ENCODE measurements around the gene COL26A1. TPM values are rescaled to one million over a fixed set of nuclear protein-coding genes. Genes with fewer than 3 reads are reported as not detected.

COL26A1 gene
- total RNA-seq, 2 experiments from 2014 or later: not detected

- Mint-ChIP-seq H3K27ac (no peak overlapping the region), H3K36me3 (ENCODE audit: low read depth) (no peaks in the 10 kb centered on the region), H3K4me1 (ENCODE audit: low read depth) (no peaks in the 10 kb centered on the region), H3K4me3 (no peak overlapping the region), H3K27me3 (no peaks in the 10 kb centered on the region), H3K9me3 (no peaks in the 10 kb centered on the region)
- intact Hi-C loops (cut with DNase I, micrococcal nuclease): no loop called here
- H3K9me3 ChIP-seq (ENCODE audit: control insufficient read depth in 1 of 2, insufficient read depth in 1 of 2, low read length in 2 of 2): no peaks in the 10 kb centered on the region
- TF ChIP-seq CTCF (IDR thresholded peaks at IDR 0.05): no peak
- no peak overlapping the region for H3K27ac ChIP-seq (ENCODE audit: low read depth in 1 of 2, low read length in 2 of 2)
- no peak overlapping the region for H3K4me3 ChIP-seq (ENCODE audit: low read length)
- no peak for DNase-seq
- POLR2A ChIA-PET: no interaction called here
- ATAC-seq (ENCODE audit: poor library complexity): no peak
- no peaks in the 10 kb centered on the region for H3K27me3 ChIP-seq (ENCODE audit: control insufficient read depth in 1 of 2, insufficient read depth in 2 of 2, low read length in 2 of 2)
- H3K36me3 ChIP-seq (ENCODE audit: insufficient read depth, low read length): no peaks in the 10 kb centered on the region
- H3K4me1 ChIP-seq (ENCODE audit: insufficient read depth, low read length): no peaks in the 10 kb centered on the region
- CTCF ChIA-PET: no interaction called here
Measured at GRCh38 chr7:101589976-101590662, 227.4 kb downstream of the COL26A1 start.

- no peaks in the 10 kb centered on the region for H3K9me3 ChIP-seq (ENCODE audit: control insufficient read depth in 1 of 2, insufficient read depth in 1 of 2, low read length in 2 of 2)
- DNase-seq (no peak), ATAC-seq (ENCODE audit: poor library complexity) (no peak)
- ChIA-PET POLR2A (no interaction called here), CTCF (no interaction called here)
- H3K27ac ChIP-seq (ENCODE audit: low read depth in 1 of 2, low read length in 2 of 2): no peak overlapping the region
- Mint-ChIP-seq H3K4me1 (ENCODE audit: low read depth) (no peaks in the 10 kb centered on the region), H3K27me3 (no peaks in the 10 kb centered on the region), H3K27ac (no peak overlapping the region), H3K36me3 (ENCODE audit: low read depth) (no peaks in the 10 kb centered on the region), H3K4me3 (no peak overlapping the region), H3K9me3 (no peaks in the 10 kb centered on the region)
- H3K27me3 ChIP-seq (ENCODE audit: control insufficient read depth in 1 of 2, insufficient read depth in 2 of 2, low read length in 2 of 2): no peaks in the 10 kb centered on the region
- H3K36me3 ChIP-seq (ENCODE audit: insufficient read depth, low read length): no peaks in the 10 kb centered on the region
- H3K4me3 ChIP-seq (ENCODE audit: low read length): no peak overlapping the region
- TF ChIP-seq CTCF (IDR thresholded peaks at IDR 0.05): no peak
- H3K4me1 ChIP-seq (ENCODE audit: insufficient read depth, low read length): no peaks in the 10 kb centered on the region
- intact Hi-C loops (cut with DNase I, micrococcal nuclease): no loop called here
Measured at GRCh38 chr7:101590663-101591435, 228.2 kb downstream of the COL26A1 start.

- DNase-seq: no peak
- CTCF ChIA-PET: no interaction called here
- H3K9me3 Mint-ChIP-seq: no peaks in the 10 kb centered on the region
Measured at GRCh38 chr7:101591504-101591903, 228.8 kb downstream of the COL26A1 start.

More at GRCh38 chr7:101591504-101591903, 228.8 kb downstream of the COL26A1 start:
- no peaks in the 10 kb centered on the region for H3K4me1 ChIP-seq (ENCODE audit: insufficient read depth, low read length)
- no peaks in the 10 kb centered on the region for H3K27me3 ChIP-seq (ENCODE audit: control insufficient read depth in 1 of 2, insufficient read depth in 2 of 2, low read length in 2 of 2)
- intact Hi-C loops (cut with DNase I, micrococcal nuclease): no loop called here
- no peak overlapping the region for H3K27ac ChIP-seq (ENCODE audit: low read depth in 1 of 2, low read length in 2 of 2)
- H3K4me3 ChIP-seq (ENCODE audit: low read length): no peak overlapping the region
- POLR2A ChIA-PET: no interaction called here
- Mint-ChIP-seq H3K4me3 (no peak overlapping the region), H3K36me3 (ENCODE audit: low read depth) (no peaks in the 10 kb centered on the region), H3K27ac (no peak overlapping the region), H3K4me1 (ENCODE audit: low read depth) (no peaks in the 10 kb centered on the region), H3K27me3 (no peaks in the 10 kb centered on the region)
- H3K9me3 ChIP-seq (ENCODE audit: control insufficient read depth in 1 of 2, insufficient read depth in 1 of 2, low read length in 2 of 2): no peaks in the 10 kb centered on the region
- no peak for ATAC-seq (ENCODE audit: poor library complexity)
- TF ChIP-seq CTCF (IDR thresholded peaks at IDR 0.05): no peak
- H3K36me3 ChIP-seq (ENCODE audit: insufficient read depth, low read length): no peaks in the 10 kb centered on the region
